Adipose tissue (tissue), 3 donors: ENCODE measurements around the gene C8A. TPM values are rescaled to one million over a fixed set of nuclear protein-coding genes. Genes with fewer than 3 reads are reported as not detected.

Experiments
- H3K27ac ChIP-seq: one replicate; pipeline ENCODE4 v1.5.1; 2013; ENCODE audit warnings: low read depth, low read length
- WGBS, 3 donors: extraction: QIAGEN DNeasy Blood & Tissue Kit; methylation state at CpG; one replicate each; pipeline ENCODE4 v1.1.7; 2013; 5-methylcytosine and 5-hydroxymethylcytosine counted together
- polyA plus RNA-seq, 3 donors: library from polyadenylated mRNA; stranded (reverse); fragments of 200-250 nt; gene quantifications; one replicate each; pipeline ENCODE4 v1.2.3, GENCODE V29; 2013
- donor health status: healthy with polysubstance abuse.
- donor health status: Bipolar disorder and iron deficiency.
- donor health status: healthy.

Gene C8A
- polyA plus RNA-seq, 3 donors, result 0.06 TPM; not detected in 2

- no peak overlapping the region for H3K27ac ChIP-seq
- WGBS, 3 donors, result 66 to 77% (median 67%) methylated on average over 7 of the region's 7 CpGs
These were observed 56.7 kb downstream of the C8A start for GRCh38 chr1:56911098-56911938.

DNA sequence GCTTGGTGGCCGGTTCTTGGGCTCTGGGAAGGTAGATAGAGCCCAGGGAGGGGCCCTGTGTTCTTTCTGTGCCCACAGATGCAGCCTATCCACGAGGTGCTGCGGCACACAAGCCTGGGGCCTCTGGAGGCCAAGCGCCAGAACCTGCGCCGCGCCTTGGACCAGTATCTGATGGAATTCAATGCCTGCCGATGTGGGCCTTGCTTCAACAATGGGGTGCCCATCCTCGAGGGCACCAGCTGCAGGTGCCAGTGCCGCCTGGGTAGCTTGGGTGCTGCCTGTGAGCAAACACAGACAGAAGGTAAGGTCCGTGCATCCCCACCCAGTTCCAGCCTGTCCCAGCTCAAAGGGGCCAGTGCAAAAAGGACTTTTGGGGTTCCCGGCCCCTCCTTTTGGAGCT, 57.7 kb downstream of the C8A start:
- H3K27ac ChIP-seq, result no peak overlapping the region
- WGBS, 3 donors, result 91 to 93% (median 92%) methylated on average over 12 of the region's 12 CpGs

DNA sequence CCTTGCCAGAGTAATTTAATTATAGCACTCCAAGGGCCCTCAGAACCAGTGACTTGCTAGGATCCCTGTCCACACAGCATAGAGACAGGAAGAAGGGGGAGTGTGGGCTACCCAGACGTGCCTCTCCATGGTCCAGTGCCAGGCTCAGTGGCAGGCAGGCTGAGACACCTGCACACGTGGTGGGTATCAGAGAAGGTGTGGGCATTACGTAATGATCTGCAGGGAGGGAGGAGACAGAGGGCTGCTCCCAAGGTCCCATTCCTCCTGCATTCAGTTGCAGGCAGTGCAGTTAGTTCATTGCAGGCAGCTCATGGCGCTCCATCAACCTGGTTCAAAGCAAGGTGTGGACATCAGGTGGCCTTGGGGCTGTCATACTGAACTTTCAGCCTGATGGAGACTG, 61.4 kb downstream of the C8A start:
- no peak overlapping the region for H3K27ac ChIP-seq
- 29 to 71% (median 64%) methylated on average over 4 of the region's 4 CpGs for WGBS, 3 donors

DNA sequence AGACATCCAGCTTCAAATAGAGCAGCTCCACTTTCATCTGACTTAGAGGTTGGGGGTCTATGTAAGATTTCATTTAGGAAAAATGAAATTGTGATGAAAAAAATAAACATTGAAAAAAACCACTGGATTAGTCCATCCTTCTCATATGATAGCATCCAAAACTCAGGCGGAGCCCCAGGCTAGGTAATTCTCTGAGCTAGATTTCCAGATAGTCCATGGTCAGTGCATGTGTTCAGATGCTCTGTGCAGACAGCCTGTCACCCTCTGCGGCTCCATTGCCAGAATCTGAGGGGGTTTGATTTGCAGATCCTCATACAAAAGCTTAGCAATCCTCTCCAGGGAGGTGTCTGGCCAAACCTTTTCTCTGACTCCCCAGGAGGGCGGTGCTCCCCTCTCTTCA, 62.0 kb downstream of the C8A start:
- no peak overlapping the region for H3K27ac ChIP-seq
- 82 to 97% (median 83%) methylated on average over 3 of the region's 3 CpGs for WGBS, 3 donors

DNA sequence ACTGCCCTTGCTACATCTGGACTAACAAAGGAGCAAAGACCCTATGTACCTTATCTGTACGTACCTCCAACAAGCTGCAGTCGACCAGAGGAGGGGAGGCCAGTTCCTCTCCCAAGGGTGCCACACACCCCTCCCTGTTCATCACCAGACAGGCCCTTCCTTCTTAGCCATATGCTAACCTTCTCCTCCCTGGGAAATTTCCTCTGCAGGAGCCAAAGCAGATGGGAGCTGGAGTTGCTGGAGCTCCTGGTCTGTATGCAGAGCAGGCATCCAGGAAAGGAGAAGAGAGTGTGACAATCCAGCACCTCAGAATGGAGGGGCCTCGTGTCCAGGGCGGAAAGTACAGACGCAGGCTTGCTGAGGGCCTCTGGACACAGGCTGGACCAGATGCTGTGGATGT, 62.8 kb downstream of the C8A start:
- WGBS, 3 donors, result 82 to 83% (median 83%) methylated on average over 5 of the region's 5 CpGs
- no peak overlapping the region for H3K27ac ChIP-seq

- WGBS, 3 donors, result 50 to 65% (median 51%) methylated on average over 2 of the region's 2 CpGs
- H3K27ac ChIP-seq, result no peak overlapping the region
These were observed 66.0 kb downstream of the C8A start for GRCh38 chr1:56920591-56921001.

GRCh38 chr1:56921479-56921878, 66.9 kb downstream of the C8A start:
- WGBS, 3 donors, result 20 to 55% (median 22%) methylated on average over 1 of the region's 1 CpG
- no peak overlapping the region for H3K27ac ChIP-seq

GRCh38 chr1:56922070-56922469, 67.5 kb downstream of the C8A start:
- WGBS, 3 donors, result 65 to 91% (median 87%) methylated on average over 4 of the region's 4 CpGs
- H3K27ac ChIP-seq, result no peak overlapping the region

GRCh38 chr1:56922507-56922906, 67.9 kb downstream of the C8A start:
- H3K27ac ChIP-seq, result no peak overlapping the region
- WGBS, 3 donors, result 86 to 96% (median 96%) methylated on average over 1 of the region's 1 CpG

GRCh38 chr1:56923201-56923600, 68.6 kb downstream of the C8A start:
- WGBS, 3 donors, result 32 to 91% (median 59%) methylated on average over 3 of the region's 3 CpGs

GRCh38 chr1:56924116-56924515, 69.5 kb downstream of the C8A start:
- WGBS, 3 donors, result 80 to 91% (median 80%) methylated on average over 5 of the region's 5 CpGs
- H3K27ac ChIP-seq, result no peak overlapping the region

More at GRCh38 chr1:56923201-56923600, 68.6 kb downstream of the C8A start:
- no peak overlapping the region for H3K27ac ChIP-seq

DNA sequence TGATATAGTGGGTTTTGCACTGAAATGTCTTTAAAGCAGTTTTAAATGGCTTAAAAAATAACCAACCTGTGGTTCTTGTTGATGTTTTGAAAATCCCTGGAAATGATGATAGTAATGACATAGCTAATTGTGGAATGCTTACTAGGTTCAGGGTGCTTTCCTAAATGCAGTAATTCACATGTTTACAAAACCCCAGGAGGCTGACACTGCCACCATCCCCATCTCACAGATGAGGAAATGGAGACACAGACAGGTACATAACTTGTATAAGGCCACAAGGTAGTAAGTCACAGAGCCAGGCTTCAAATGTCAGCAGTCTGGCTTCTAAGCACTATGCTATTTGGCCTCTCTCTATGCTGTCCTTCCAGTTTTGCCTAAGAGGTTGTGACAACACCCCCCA, 70.6 kb downstream of the C8A start:
- no peak overlapping the region for H3K27ac ChIP-seq

- H3K27ac ChIP-seq, result no peak overlapping the region
- WGBS, 3 donors, result 62 to 75% (median 72%) methylated on average over 4 of the region's 4 CpGs
These were observed 72.6 kb downstream of the C8A start for GRCh38 chr1:56927171-56927570.

DNA sequence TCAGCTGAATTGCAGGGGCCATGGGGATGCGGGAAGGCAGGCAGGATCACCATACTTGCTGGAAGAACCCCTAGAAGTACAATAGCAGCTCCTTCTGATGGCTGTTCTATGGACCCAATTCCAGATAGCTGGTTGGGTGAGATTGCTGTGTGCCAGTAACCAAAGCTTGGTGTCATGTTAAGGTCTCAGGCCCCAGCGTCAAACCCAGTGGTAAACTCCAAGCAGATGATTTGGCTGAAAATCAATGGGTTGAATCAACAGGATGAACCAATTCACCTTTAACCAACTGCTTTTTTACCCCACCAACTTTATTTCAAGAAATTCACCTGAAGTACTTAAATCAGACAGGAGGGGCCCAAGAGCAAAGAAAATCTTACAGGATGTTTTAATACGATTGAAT, 73.4 kb downstream of the C8A start:
- 90 to 94% (median 92%) methylated on average over 3 of the region's 3 CpGs for WGBS, 3 donors
- no peak overlapping the region for H3K27ac ChIP-seq

GRCh38 chr1:56929492-56929891, 74.9 kb downstream of the C8A start:
- no peak overlapping the region for H3K27ac ChIP-seq

DNA sequence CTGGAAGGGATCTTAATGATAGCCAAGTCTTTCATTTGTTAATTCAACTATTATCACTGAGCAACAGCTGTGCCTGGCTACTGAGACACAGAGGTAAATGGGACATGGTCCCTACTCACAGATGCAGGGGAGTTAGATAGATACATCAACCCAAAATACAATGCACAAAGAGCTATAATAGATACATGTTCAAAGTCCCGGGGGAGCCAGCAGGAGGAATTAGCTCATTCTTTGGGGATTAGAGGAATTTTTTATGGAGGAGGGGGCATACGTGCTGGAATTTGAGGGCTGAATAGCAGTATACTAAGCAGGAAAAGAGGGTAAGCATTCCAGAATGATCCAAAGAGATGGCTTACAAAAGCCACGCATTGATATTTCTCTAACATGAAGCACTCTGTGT, 76.6 kb downstream of the C8A start:
- WGBS, 3 donors, result 63 to 71% (median 64%) methylated on average over 3 of the region's 3 CpGs
- no peak overlapping the region for H3K27ac ChIP-seq

More at GRCh38 chr1:56929492-56929891, 74.9 kb downstream of the C8A start:
- WGBS, 3 donors, result 77 to 85% (median 80%) methylated on average over 2 of the region's 2 CpGs

GRCh38 chr1:56931686-56932085, 77.1 kb downstream of the C8A start:
- H3K27ac ChIP-seq, result no peak overlapping the region
- WGBS, 3 donors, result 72 to 75% (median 74%) methylated on average over 3 of the region's 3 CpGs

GRCh38 chr1:56933161-56933560, 78.6 kb downstream of the C8A start:
- no peak overlapping the region for H3K27ac ChIP-seq
- 67 to 79% (median 79%) methylated on average over 2 of the region's 2 CpGs for WGBS, 3 donors

- H3K27ac ChIP-seq, result no peak overlapping the region
- WGBS, 3 donors, result 60 to 67% (median 67%) methylated on average over 2 of the region's 2 CpGs
These were observed 79.0 kb downstream of the C8A start for GRCh38 chr1:56933606-56934005.

DNA sequence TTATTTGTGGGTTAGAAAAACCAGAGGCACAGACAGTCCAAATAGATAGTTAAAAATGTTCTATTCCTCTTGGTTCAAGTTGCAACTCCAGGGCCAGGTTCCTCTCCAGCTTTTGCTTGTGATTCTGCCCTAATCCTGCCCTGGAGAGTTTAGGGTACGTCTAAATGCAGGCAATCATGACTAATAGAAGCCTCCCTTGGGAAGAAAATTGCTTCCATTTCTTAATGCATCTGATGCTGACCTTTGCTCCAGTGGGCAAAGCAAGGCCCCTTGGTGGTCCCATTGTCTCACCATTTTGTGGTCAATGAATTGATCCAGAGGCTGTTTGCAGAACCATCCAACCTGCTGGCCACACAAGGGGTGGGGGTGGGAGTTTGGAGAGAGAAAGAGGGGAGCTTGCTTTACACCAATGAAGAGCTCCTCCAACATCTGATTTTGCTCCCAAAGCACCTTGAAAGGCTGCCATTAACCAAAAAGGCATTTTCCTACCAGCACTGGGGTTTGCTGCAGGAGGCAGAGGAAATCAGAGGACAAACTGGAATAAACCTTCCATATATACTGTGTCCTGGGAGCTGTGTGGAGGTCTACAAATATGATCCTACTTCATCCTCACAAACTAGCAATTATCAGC, 79.9 kb downstream of the C8A start:
- 19 to 32% (median 25%) methylated on average over 1 of the region's 1 CpG for WGBS, 3 donors

More for the DNA sequence above, 79.9 kb downstream of the C8A start:
- no peak overlapping the region for H3K27ac ChIP-seq
